K562 treated with DMSO at 1 percent for 48 hours (cell line): ENCODE measurements around the gene PSMD13. TPM values are rescaled to one million over a fixed set of nuclear protein-coding genes. Genes with fewer than 3 reads are reported as not detected.

Experiments
- total RNA-seq: library from RNA; unstranded; fragments of 300-600 nt; gene quantifications from 2 replicates; pipeline ENCODE4 v1.2.3, GENCODE V29; 2022; ENCODE audit warnings: low replicate concordance; ENCODE audit errors: extremely low read depth

PSMD13 gene
- total RNA-seq, result not detected in 2 replicates

DNA sequence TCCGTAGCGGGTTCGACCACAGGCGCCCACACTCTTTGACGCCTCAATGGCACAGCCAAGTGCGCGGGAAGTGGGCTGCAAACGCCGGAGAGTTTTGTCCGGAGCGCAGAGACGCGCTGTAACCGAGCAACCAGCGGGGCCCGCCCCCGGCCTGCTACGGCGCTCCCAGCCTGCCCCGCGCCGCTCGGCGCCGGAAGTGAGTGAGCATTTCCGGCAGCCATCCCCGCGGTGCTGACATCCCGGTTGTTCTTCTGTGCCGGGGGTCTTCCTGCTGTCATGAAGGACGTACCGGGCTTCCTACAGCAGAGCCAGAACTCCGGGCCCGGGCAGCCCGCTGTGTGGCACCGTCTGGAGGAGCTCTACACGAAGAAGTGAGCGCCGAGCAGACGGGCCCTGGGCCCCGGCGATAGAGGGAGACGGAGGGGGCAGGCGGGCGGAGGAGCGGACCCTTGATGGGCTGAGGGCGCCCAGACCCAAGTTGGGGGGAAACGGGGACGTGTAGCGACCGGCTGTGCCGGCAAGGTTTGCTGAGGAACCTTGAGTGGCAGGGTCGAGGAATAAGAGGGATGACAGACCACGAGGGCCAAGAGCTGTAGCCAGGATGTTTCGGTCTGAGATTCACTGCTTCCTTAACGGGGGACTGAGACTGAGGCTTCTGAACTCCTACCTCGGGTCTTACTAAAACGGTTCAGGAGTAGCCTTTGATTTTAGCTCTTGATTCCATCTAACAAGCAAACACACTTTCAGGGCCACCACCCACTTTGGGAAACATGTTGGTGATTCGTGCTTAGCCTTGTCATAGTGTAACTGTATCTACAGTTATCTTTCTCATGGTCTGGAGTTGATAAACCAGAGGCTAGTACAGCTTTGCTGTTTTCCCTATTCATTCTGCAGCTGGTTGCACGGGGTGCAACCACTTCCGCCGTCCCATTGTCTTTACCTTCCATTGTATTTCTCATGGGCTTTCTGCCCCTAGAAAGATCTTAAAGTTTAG is at the start of gene PSMD13:
PSMD13 (plus strand) TSS at position 203 of the 994 bp plus-strand sequence; CDS start at position 277, 74 bp downstream.

DNA sequence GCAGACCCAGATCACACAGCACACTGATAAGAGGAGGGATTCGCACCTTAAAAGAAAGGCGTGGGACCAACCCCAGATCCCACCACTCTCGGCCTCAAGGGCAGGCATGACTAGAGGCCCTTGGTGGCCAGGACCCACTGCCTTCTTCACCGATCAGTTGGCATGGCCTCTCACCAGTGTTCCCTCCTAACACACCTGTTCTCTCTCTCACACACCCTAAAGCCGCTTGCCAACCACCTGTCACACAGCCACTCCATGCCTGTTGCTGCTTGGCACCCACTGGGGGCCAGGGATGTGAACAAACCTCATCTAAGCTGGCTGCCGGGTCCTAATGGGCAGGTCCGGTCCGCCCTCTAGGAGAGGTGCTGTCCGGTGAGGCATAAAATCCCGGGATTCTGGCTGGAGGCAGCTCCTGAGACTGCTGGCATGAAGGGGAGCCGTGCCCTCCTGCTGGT is 44.1 kb upstream of the PSMD13 start, which contains the start of gene SCGB1C1:
SCGB1C1 (plus strand) TSS at position 405 of the 455 bp plus-strand sequence; CDS start at position 427, 22 bp downstream.

DNA sequence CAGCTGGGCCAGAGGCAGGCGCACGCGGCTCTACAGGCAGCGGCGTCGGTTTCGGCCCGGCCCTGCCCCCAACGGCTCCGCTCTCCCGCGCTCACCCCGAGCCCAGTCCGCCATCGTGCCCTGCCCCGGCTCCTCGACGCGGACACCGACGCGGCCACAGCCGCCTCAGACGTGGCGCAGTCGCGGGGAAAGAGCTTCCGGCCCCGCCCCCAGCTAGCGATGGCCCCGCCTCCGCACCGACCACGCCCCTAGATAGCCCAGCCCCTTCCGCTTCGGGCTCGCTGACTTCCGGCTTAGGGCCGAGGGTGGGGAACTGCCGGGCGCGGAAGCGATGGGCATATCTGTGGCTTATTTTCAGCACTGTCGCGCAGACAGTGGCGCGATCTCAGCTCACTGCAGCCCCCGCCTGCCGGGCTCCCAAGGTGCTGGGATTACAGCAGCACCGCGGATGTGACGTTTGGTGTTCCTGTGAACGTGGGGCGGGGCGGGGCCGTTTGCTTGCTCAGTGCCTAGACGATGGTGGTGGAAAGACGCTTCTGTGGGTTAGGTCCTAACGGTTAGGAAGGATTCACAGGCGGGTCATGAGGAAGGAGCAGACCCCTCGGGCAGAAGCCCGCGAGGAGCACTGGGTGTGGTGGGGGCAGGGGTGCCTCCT is 29.4 kb upstream of the PSMD13 start, which contains the start of the genes BET1L and RIC8A:
BET1L (minus strand) TSS at position 192 of the 655 bp plus-strand sequence; CDS start at position 114, 78 bp downstream.
RIC8A (plus strand) TSS at position 501 of the 655 bp plus-strand sequence. CDS start 1,147 bp downstream, outside the sequence.

DNA sequence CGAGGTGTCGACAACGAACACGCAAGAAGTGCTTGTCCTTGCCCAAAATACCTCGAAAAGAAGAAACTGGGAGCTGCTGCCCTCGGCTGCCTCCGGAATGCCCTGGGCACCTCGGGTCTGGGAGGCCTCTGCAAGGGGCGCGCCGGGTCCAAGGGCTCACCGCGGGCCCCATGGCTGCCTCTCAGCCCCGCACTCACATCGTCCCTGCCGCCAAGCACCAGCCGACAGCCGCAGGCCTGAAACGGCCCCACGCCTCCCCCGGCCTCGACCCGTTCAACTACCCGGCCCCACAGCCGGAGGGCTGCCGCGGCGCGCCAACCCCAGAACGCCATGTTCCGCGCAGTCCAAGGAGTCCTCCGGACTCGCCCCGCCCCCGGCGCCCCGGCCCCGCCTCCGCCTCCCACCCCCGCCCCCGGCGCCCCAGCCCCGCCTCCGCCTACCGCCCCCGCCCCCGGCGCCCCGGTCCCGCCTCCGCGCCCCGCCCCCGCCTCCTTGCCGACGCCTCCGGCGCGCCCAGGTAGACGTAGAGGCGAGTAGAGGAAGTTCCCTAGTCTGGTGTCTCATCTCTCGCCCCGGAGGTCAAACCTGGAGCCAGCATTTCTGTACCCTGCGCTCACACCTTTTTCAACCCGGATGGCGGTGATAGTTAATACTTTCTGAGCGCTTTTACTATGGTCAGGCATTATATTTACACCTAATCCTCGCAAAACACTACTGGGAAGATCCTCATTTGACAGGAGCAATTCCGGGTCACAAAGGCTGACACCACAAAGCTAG is 591 bp upstream of the PSMD13 start, which contains the start of gene SIRT3:
SIRT3 (minus strand) TSS at position 346 of the 777 bp plus-strand sequence; CDS start at position 332, 14 bp downstream.

GRCh38 chr11:278001-278951 is 41.5 kb downstream of the PSMD13 start, which contains the start of gene NLRP6:
TSS of gene NLRP6 (plus strand) at chr11:278407. CDS start at chr11:278570, 163 bp downstream.

GRCh38 chr11:288478-289397 is 52.0 kb downstream of the PSMD13 start, which contains the start of gene PGGHG:
TSS of gene PGGHG (plus strand) at chr11:289126. CDS start at chr11:289817, 691 bp downstream.

GRCh38 chr11:299081-299891 is 62.5 kb downstream of the PSMD13 start, which contains the start of gene IFITM5:
TSS of gene IFITM5 (minus strand) at chr11:299526. CDS start at chr11:299490, 36 bp downstream.

Other genes starting within 250 kb of the PSMD13 start
- gene SCGB1C1, start 43.9 kb upstream of the PSMD13 start, total RNA-seq, result not detected in 2 replicates
- not detected in 2 replicates for gene BET1L, start 29.6 kb upstream of the PSMD13 start, total RNA-seq
- gene RIC8A, start 29.3 kb upstream of the PSMD13 start, total RNA-seq, result not detected in 2 replicates
- not detected in 2 replicates for gene SIRT3, start 634 bp upstream of the PSMD13 start, total RNA-seq
- not detected in 2 replicates for gene NLRP6, start 41.4 kb downstream of the PSMD13 start, total RNA-seq
- gene PGGHG, start 52.1 kb downstream of the PSMD13 start, total RNA-seq, result not detected in 2 replicates
- not detected in 2 replicates for gene IFITM5, start 62.5 kb downstream of the PSMD13 start, total RNA-seq
- 1,297 TPM in 1 of 2 replicates, not detected in the other for gene IFITM2, start 70.8 kb downstream of the PSMD13 start, total RNA-seq
- gene IFITM1, start 77.1 kb downstream of the PSMD13 start, total RNA-seq, result 1,098 TPM in 1 of 2 replicates, not detected in the other
- gene IFITM3, start 83.9 kb downstream of the PSMD13 start, total RNA-seq, result not detected in 2 replicates
- gene B4GALNT4, start 132.5 kb downstream of the PSMD13 start, total RNA-seq, result not detected in 2 replicates
- not detected in 2 replicates for gene PKP3, start 157.2 kb downstream of the PSMD13 start, total RNA-seq
- gene SIGIRR, start 178.0 kb downstream of the PSMD13 start, total RNA-seq, result not detected in 2 replicates
- not detected in 2 replicates for gene ANO9, start 205.0 kb downstream of the PSMD13 start, total RNA-seq
- not detected in 2 replicates for gene PTDSS2, start 213.3 kb downstream of the PSMD13 start, total RNA-seq